K562 (cell line): ENCODE measurements around the gene ETNK2. TPM values are rescaled to one million over a fixed set of nuclear protein-coding genes. Genes with fewer than 3 reads are reported as not detected.

Source experiments
- ARID3A ChIP-seq: IDR thresholded peaks from 2 replicates; pipeline ENCODE4 v1.6.1; 2012; ENCODE audit warnings: low read depth, low read length, improper control_type of control experiment, borderline replicate concordance
- ARID3B ChIP-seq: fragments of 250-450 bp; sonication (Bioruptor Pico); IDR thresholded peaks from 2 replicates; pipeline ENCODE4 v1.4.0; 2020; ENCODE audit warnings: borderline replicate concordance
- BRD9 ChIP-seq: fragments of 450-650 bp; IDR thresholded peaks from 2 replicates; pipeline ENCODE4 v1.6.1; 2018; ENCODE audit warnings: low read depth; ENCODE audit not compliant: partially characterized antibody
- BRF2 ChIP-seq: IDR thresholded peaks from 3 replicates; pipeline ENCODE4 v1.6.1; 2011; ENCODE audit warnings: borderline replicate concordance, mild to moderate bottlenecking; ENCODE audit not compliant: insufficient read length, insufficient read depth
- ETV6 ChIP-seq, 3 experiments: fragments of 150-350 bp in 1 of 3; sonication (generic) in 1 of 3; formaldehyde crosslinking in 1 of 3; IDR thresholded peaks; 2 replicates each; pipeline versions ENCODE4 v1.6.1 to v1.8.0; 2014 to 2022; ENCODE audit warnings: borderline replicate concordance in 2 of 3, low read depth in 2 of 3, antibody characterized with exemption in 1 of 3, low read length in 1 of 3, mild to moderate bottlenecking in 1 of 3, missing genetic modification reagents in 1 of 3
- LCOR ChIP-seq: sonication (generic); formaldehyde crosslinking; IDR thresholded peaks from 2 replicates; pipeline ENCODE4 v1.8.0; 2022; ENCODE audit warnings: mild to moderate bottlenecking, missing genetic modification reagents
- NFXL1 ChIP-seq: fragments of 450-650 bp; formaldehyde crosslinking; IDR thresholded peaks from 2 replicates; pipeline ENCODE4 v1.4.0; 2021; ENCODE audit warnings: mild to moderate bottlenecking
- SMAD3 ChIP-seq: fragments of 450-650 bp; formaldehyde crosslinking; conservative IDR thresholded peaks from 2 replicates; pipeline ENCODE4 v1.4.0; 2020; ENCODE audit warnings: mild to moderate bottlenecking
- TOE1 ChIP-seq, 2 experiments: fragments of 450-650 bp in 1 of 2; sonication (generic) in 1 of 2; formaldehyde crosslinking in 1 of 2; IDR thresholded peaks; 2 replicates each; pipeline versions ENCODE4 v1.7.1 to v1.8.0; 2016 to 2022; ENCODE audit warnings: borderline replicate concordance in 2 of 2, mild to moderate bottlenecking in 2 of 2, antibody characterized with exemption in 1 of 2, inconsistent platforms in 1 of 2, low read depth in 1 of 2, missing genetic modification reagents in 1 of 2, moderate library complexity in 1 of 2
- ZNF143 ChIP-seq: sonication (generic); formaldehyde crosslinking; IDR thresholded peaks from 2 replicates; pipeline ENCODE4 v1.9.0; 2022; ENCODE audit warnings: mild to moderate bottlenecking, missing genetic modification reagents
- ZNF146 ChIP-seq: IDR thresholded peaks from one replicate; pipeline ENCODE4 v1.6.1; 2018; ENCODE audit warnings: missing compliant biosample characterization; ENCODE audit not compliant: unreplicated experiment
- ZNF212 ChIP-seq: fragments of 450-650 bp; formaldehyde crosslinking; IDR thresholded peaks from 2 replicates; pipeline ENCODE4 v1.4.0; 2020; ENCODE audit warnings: mild to moderate bottlenecking
- ZNF407 ChIP-seq: fragments of 450-650 bp; IDR thresholded peaks from 2 replicates; pipeline ENCODE4 v1.6.1; 2016; ENCODE audit warnings: low read depth
- ZNF717 ChIP-seq: fragments of 250-450 bp; sonication (Bioruptor Pico); IDR thresholded peaks from 2 replicates; pipeline ENCODE4 v1.5.0; 2021
- polyA plus RNA-seq, 8 experiments: library from polyadenylated mRNA; depleted of rRNA in 4 of 8; stranded (reverse) in 5 of 8; unstranded in 3 of 8; fragments of >200 nt; fragmentation: Nextera tagmentation in 2 of 8; fragmentation: Illumina TruSeq in 1 of 8; extraction: Ambion mirVana in 2 of 8; extraction: Trizol in 1 of 8; gene quantifications; 2 replicates each; pipeline versions ENCODE4 v1.2.1 to v1.2.3, GENCODE V29; 2011 to 2014; ENCODE audit warnings: inconsistent platforms in 1 of 8, missing spikeins in 1 of 8
- total RNA-seq, 7 experiments: library from RNA; depleted of rRNA in 6 of 7; stranded (reverse); fragments of >200 nt in 6 of 7; fragmentation: Illumina TruSeq in 2 of 7; extraction: Trizol in 2 of 7; gene quantifications; 2 replicates each; pipeline versions ENCODE4 v1.2.1 to v1.2.3, GENCODE V29; 2011 to 2021; ENCODE audit warnings: low replicate concordance in 1 of 7

The ETNK2 gene
- total and polyA plus RNA-seq, 9 of the 15 experiments (the other 6 are each of a cell fraction or from before 2014, with no cell fraction given) = 0.03 to 0.38 (median 0.13) TPM; not detected in 4

- TF ChIP-seq ARID3A = no peak
- TF ChIP-seq TOE1 (IDR thresholded peaks at IDR 0.05; ENCODE audit: borderline replicate concordance) = no peak
- TF ChIP-seq TOE1 (CRISPR knock-in tag; IDR thresholded peaks at IDR 0.05; ENCODE audit: borderline replicate concordance, low read depth) = no peak
- no peak for TF ChIP-seq ZNF146 (CRISPR knock-in tag)
- no peak for TF ChIP-seq BRF2
- no peak for TF ChIP-seq LCOR (CRISPR knock-in tag)
- TF ChIP-seq ZNF212 (CRISPR knock-in tag) = peak; percentile 87; the same call in 1 of the 2 replicates
- 0 out of 2 replicates have a peak, but pooled peaks have one; percentile 13 for TF ChIP-seq ARID3B (CRISPR knock-in tag)
- no peak for TF ChIP-seq BRD9
- TF ChIP-seq ETV6 (IDR thresholded peaks at IDR 0.05; ENCODE audit: borderline replicate concordance in 1 of 2, low read depth in 2 of 2, low read length in 1 of 2) = no peak
- no peak for TF ChIP-seq ETV6 (CRISPR knock-in tag; IDR thresholded peaks at IDR 0.05; ENCODE audit: borderline replicate concordance)
- peak; percentile 70; the same call in 1 of the 2 replicates for TF ChIP-seq NFXL1 (CRISPR knock-in tag)
- no peak for TF ChIP-seq ZNF717 (CRISPR knock-in tag)
- TF ChIP-seq SMAD3 (CRISPR knock-in tag) = peak; percentile 97
- TF ChIP-seq ZNF143 (CRISPR knock-in tag) = no peak
- no peak for TF ChIP-seq ZNF407
Observed at GRCh38 chr1:204171751-204172178, 19.9 kb upstream of the ETNK2 start (continued).
